CD8-positive, alpha-beta memory T cell (primary cell): ENCODE measurements around the gene MAS1L. TPM values are rescaled to one million over a fixed set of nuclear protein-coding genes. Genes with fewer than 3 reads are reported as not detected.
A peak's percentile ranks its signal among the peaks of the same experiment; 100 is the strongest.
"Not testable (repeated sequence)": the region's sequence is repeated elsewhere in the genome, so short reads cannot be mapped to it uniquely, and the experiment has no call there.

Source experiments
- CTCF ChIA-PET: fragments of 350-600 bp; sonication (Branson Sonifier 250); formaldehyde crosslinking; loops from one replicate; lab custom pipeline; 2021; ENCODE audit warnings: antibody characterized with exemption; lab: Charles Lee
- POLR2A ChIA-PET: fragments of 350-600 bp; sonication (Branson Sonifier 250); formaldehyde crosslinking; loops from one replicate; lab custom pipeline; 2021; ENCODE audit warnings: antibody characterized with exemption; lab: Charles Lee
- DNase-seq, 5 donors: peaks; one replicate each; pipeline versions ENCODE4 v3.0.0 to v3.0.0-alpha.2; 2020 to 2022; ENCODE audit warnings: mixed read lengths in 1 of 5
- H3K27ac ChIP-seq: one replicate; pipeline ENCODE4 v1.7.0; 2013; ENCODE audit warnings: low read depth, mild to moderate bottlenecking, low read length, moderate library complexity
- H3K27me3 ChIP-seq: 2 replicates; pipeline ENCODE4 v1.7.0; 2013; ENCODE audit warnings: low read length, mild to moderate bottlenecking; ENCODE audit not compliant: insufficient read depth, poor library complexity, severe bottlenecking
- H3K36me3 ChIP-seq: 2 replicates; pipeline ENCODE4 v1.7.0; 2013; ENCODE audit warnings: mild to moderate bottlenecking, low read length, moderate library complexity; ENCODE audit not compliant: insufficient read depth
- H3K4me1 ChIP-seq: 2 replicates; pipeline ENCODE4 v1.7.0; 2013; ENCODE audit warnings: mild to moderate bottlenecking, low read length, moderate library complexity; ENCODE audit not compliant: insufficient read depth
- H3K4me3 ChIP-seq: 2 replicates; pipeline ENCODE4 v1.7.0; 2013; ENCODE audit warnings: mild to moderate bottlenecking, low read length
- H3K9me3 ChIP-seq: 2 replicates; pipeline ENCODE4 v1.7.0; 2013; ENCODE audit warnings: mild to moderate bottlenecking, low read length
- H3K27ac Mint-ChIP-seq, 8 donors: one replicate each; pipeline ENCODE4 v1.8.0; 2020 to 2021; ENCODE audit warnings: mixed read lengths in 8 of 8, mild to moderate bottlenecking in 6 of 8, inconsistent platforms in 3 of 8, moderate library complexity in 3 of 8
- H3K27me3 Mint-ChIP-seq, 2 donors: one replicate each; pipeline ENCODE4 v1.8.0; 2020 to 2021; ENCODE audit warnings: mixed read lengths in 2 of 2, mild to moderate bottlenecking in 1 of 2, moderate library complexity in 1 of 2
- H3K36me3 Mint-ChIP-seq, 3 donors: one replicate each; pipeline ENCODE4 v1.8.0; 2020 to 2021; ENCODE audit warnings: mixed read lengths in 3 of 3, inconsistent platforms in 1 of 3, mild to moderate bottlenecking in 1 of 3
- H3K4me1 Mint-ChIP-seq, 3 donors: one replicate each; pipeline ENCODE4 v1.8.0; 2020 to 2021; ENCODE audit warnings: mixed read lengths in 3 of 3, inconsistent platforms in 1 of 3, mild to moderate bottlenecking in 1 of 3
- H3K4me3 Mint-ChIP-seq, 7 donors: one replicate each; pipeline ENCODE4 v1.8.0; 2020 to 2021; ENCODE audit warnings: mixed read lengths in 7 of 7, mild to moderate bottlenecking in 6 of 7, moderate library complexity in 4 of 7, inconsistent platforms in 2 of 7
- H3K9me3 Mint-ChIP-seq, 5 donors: one replicate each; pipeline ENCODE4 v1.8.0; 2020 to 2022; ENCODE audit warnings: mixed read lengths in 5 of 5, mild to moderate bottlenecking in 3 of 5, moderate library complexity in 2 of 5, inconsistent platforms in 1 of 5
- polyA plus RNA-seq: library from polyadenylated mRNA; unstranded; fragments of 300-500 nt; fragmentation: Illumina TruSeq; gene quantifications from one replicate; pipeline ENCODE4 v1.2.3, GENCODE V29; 2021
- total RNA-seq, 2 experiments: library from RNA; stranded (reverse); gene quantifications; one replicate each; pipeline ENCODE4 v1.2.3, GENCODE V29; 2021

The MAS1L gene
- total and polyA plus RNA-seq, 3 experiments from 2014 or later, result not detected

DNA sequence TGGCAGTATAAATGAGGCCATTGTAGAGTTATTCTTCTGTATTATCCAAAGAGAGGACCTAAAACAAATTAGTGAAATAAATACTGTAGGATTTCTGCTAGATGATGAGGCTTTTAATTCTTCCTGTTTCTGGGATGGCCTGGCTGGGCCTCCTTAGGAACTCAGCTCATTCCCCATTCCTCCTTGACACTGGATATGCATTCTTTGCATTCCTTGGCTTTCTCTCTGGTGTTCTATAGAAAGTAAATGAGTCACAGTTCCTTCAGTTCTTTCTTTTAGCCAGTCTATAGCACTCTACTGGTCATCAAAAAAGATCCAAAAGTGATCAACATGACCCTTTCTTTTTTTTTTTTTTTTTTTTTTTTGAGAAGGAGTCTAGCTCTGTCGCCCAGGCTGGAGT is 40.1 kb downstream of the MAS1L start:
- Mint-ChIP-seq H3K9me3 (peaks cover 0 to 16% (median 7%) of the 10 kb centered on the region in 5 donors), H3K4me3 (no peak overlapping the region), H3K27ac (no peak overlapping the region), H3K36me3 (peaks cover 0 to 4% (median 0%) of the 10 kb centered on the region in 3 donors), H3K4me1 (no peaks in the 10 kb centered on the region), H3K27me3 (peaks cover 27 to 92% of the 10 kb centered on the region in 2 donors)
- H3K36me3 ChIP-seq, result no peaks in the 10 kb centered on the region
- no peaks in the 10 kb centered on the region for H3K9me3 ChIP-seq
- no peak overlapping the region for H3K27ac ChIP-seq
- no peaks in the 10 kb centered on the region for H3K4me1 ChIP-seq
- ChIA-PET POLR2A (no interaction called here), CTCF (no interaction called here)
- H3K4me3 ChIP-seq, result no peak overlapping the region
- DNase-seq, result no peak
- H3K27me3 ChIP-seq, result no peaks in the 10 kb centered on the region

DNA sequence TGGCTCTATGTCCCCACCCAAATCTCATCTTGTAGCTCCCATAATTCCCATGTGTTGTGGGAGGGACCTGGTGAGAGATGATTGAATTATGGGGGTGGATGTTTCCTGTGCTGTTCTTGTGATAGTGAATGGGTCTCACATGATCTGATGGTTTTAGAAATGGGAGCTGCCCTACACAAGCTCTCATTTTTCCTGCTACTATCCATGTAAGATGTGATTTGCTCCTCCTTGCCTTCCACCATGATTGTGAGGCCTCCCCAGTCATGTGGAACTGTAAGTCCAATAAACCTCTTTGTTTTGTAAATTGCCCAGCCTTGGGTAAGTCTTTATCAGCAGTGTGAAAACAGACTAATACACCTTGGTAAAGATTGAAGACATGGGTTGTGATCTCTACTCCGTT is 43.7 kb downstream of the MAS1L start:
- H3K4me1 Mint-ChIP-seq, H3K9me3 ChIP-seq, H3K9me3 Mint-ChIP-seq, H3K27me3 ChIP-seq, POLR2A ChIA-PET, H3K27ac ChIP-seq, H3K36me3 Mint-ChIP-seq, DNase-seq, H3K4me3 Mint-ChIP-seq, H3K36me3 ChIP-seq, H3K27ac Mint-ChIP-seq, H3K4me3 ChIP-seq, H3K4me1 ChIP-seq, CTCF ChIA-PET: not testable (repeated sequence)
- peaks cover 24 to 80% of the 10 kb centered on the region in 2 donors for H3K27me3 Mint-ChIP-seq

GRCh38 chr6:29442719-29443118 is 45.0 kb downstream of the MAS1L start:
- Mint-ChIP-seq H3K9me3 (peaks cover 0 to 8% (median 5%) of the 10 kb centered on the region in 5 donors), H3K27me3 (peaks cover 25 to 78% of the 10 kb centered on the region in 2 donors), H3K27ac (no peak overlapping the region), H3K4me3 (no peak overlapping the region), H3K4me1 (no peaks in the 10 kb centered on the region), H3K36me3 (no peaks in the 10 kb centered on the region)
- CTCF ChIA-PET, result no interaction called here
- DNase-seq, result no peak
- no peaks in the 10 kb centered on the region for H3K4me1 ChIP-seq
- no peak overlapping the region for H3K4me3 ChIP-seq
- H3K36me3 ChIP-seq, result no peaks in the 10 kb centered on the region
- no peak overlapping the region for H3K27ac ChIP-seq
- H3K27me3 ChIP-seq, result no peaks in the 10 kb centered on the region
- POLR2A ChIA-PET, result no interaction called here
- H3K9me3 ChIP-seq, result no peaks in the 10 kb centered on the region

DNA sequence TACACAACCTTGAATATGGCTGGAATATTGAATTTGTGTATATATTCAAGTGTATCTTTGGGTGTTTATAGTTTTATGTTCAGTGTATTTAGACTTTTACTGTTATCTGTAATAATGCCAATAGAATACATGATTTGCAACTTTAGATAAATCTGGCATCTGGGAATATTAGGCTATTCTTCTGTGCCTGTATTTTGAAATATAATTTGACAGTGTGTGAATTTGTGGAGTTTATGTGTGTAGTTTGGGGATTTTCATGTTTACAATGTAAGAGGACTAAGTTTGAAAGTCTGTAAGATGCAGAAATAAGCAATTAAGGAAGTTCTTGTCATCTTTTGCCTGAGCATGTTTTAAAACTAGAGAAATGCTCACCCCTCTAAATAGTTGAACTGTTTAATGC is 48.8 kb downstream of the MAS1L start, which contains the start of gene OR10C1:
Gene OR10C1, plus strand, starts transcription at position 301 of the 400 bp plus-strand sequence. CDS start 710 bp downstream, outside the sequence.
- Histone ChIP-seq H3K36me3 (no peaks in the 10 kb centered on the region), H3K4me1 (no peaks in the 10 kb centered on the region), H3K4me3 (no peak within 1 kb of the TSS), H3K9me3 (no peaks in the 10 kb centered on the region), H3K27me3 (no peaks in the 10 kb centered on the region), H3K27ac (no peak within 1 kb of the TSS)
- CTCF ChIA-PET, result no interaction called here
- H3K27me3 Mint-ChIP-seq, result peaks cover 21 to 67% of the 10 kb centered on the region in 2 donors
- peaks cover 0 to 9% (median 0%) of the 10 kb centered on the region in 5 donors for H3K9me3 Mint-ChIP-seq
- POLR2A ChIA-PET, result no interaction called here
- H3K27ac Mint-ChIP-seq, result peak within 1 kb of the TSS in 1 of 8 donors; percentile 64
- no peak for DNase-seq
- no peaks in the 10 kb centered on the region for H3K36me3 Mint-ChIP-seq
- no peaks in the 10 kb centered on the region for H3K4me1 Mint-ChIP-seq
- H3K4me3 Mint-ChIP-seq, result no peak within 1 kb of the TSS

DNA sequence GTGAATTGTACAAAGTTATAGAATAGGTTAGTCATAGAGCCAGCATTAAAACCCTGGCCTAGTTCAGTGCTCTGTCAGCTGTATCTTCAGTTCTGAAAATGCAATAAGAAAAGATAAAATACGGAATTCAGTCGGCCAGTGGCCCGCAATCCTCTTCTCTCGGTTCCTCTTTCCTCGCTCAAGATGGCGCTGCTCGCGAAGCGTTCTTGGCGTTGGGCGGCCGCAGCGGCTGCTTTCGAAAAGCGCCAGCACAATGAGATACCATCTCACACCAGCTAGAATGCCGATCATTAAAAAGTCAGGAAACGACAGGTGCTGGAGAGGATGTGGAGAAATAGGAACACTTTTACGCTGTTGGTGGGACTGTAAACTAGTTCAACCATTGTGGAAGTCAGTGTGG is 51.0 kb downstream of the MAS1L start:
- H3K4me3 ChIP-seq, H3K4me1 Mint-ChIP-seq, H3K9me3 ChIP-seq, DNase-seq, CTCF ChIA-PET, H3K36me3 ChIP-seq, H3K27ac Mint-ChIP-seq, H3K27me3 ChIP-seq, H3K9me3 Mint-ChIP-seq, H3K4me3 Mint-ChIP-seq, H3K27ac ChIP-seq, H3K4me1 ChIP-seq, H3K36me3 Mint-ChIP-seq, POLR2A ChIA-PET: not testable (repeated sequence)
- peaks cover 23 to 61% of the 10 kb centered on the region in 2 donors for H3K27me3 Mint-ChIP-seq

Other genes with a start within 250 kb of the MAS1L start
- gene OR14J1, start 186.3 kb downstream of the MAS1L start, total RNA-seq, result not detected
- gene OR14J1, start 186.3 kb downstream of the MAS1L start, polyA plus RNA-seq, result not detected
- gene OR5V1, start 119.1 kb downstream of the MAS1L start, total RNA-seq, result not detected
- gene OR5V1, start 119.1 kb downstream of the MAS1L start, polyA plus RNA-seq, result not detected
- gene OR12D3, start 112.7 kb downstream of the MAS1L start, total RNA-seq, result not detected
- gene OR12D3, start 112.7 kb downstream of the MAS1L start, polyA plus RNA-seq, result not detected
- gene OR12D2, start 92.3 kb downstream of the MAS1L start, total RNA-seq, result not detected
- not detected for gene OR12D2, start 92.3 kb downstream of the MAS1L start, polyA plus RNA-seq
- gene OR12D1, start 73.0 kb downstream of the MAS1L start, total RNA-seq, result not detected
- gene OR12D1, start 73.0 kb downstream of the MAS1L start, polyA plus RNA-seq, result not detected
- not detected for gene OR10C1, start 48.6 kb downstream of the MAS1L start, total RNA-seq
- gene OR10C1, start 48.6 kb downstream of the MAS1L start, polyA plus RNA-seq, result not detected
- not detected for gene OR11A1, start 30.9 kb downstream of the MAS1L start, total RNA-seq
- gene OR11A1, start 30.9 kb downstream of the MAS1L start, polyA plus RNA-seq, result not detected
- not detected for gene OR2H1, start 30.8 kb downstream of the MAS1L start, total RNA-seq
- gene OR2H1, start 30.8 kb downstream of the MAS1L start, polyA plus RNA-seq, result not detected
- gene UBD, start 71.8 kb upstream of the MAS1L start, total RNA-seq, result 1 to 10 TPM; 2.5 to 2.6 TPM
- not detected for gene UBD, start 71.8 kb upstream of the MAS1L start, polyA plus RNA-seq
- not detected for gene OR2H2, start 97.2 kb upstream of the MAS1L start, total RNA-seq
- gene OR2H2, start 97.2 kb upstream of the MAS1L start, polyA plus RNA-seq, result not detected
- 1 to 10 TPM; 8.3 to 8.8 TPM for gene GABBR1, start 145.2 kb upstream of the MAS1L start, total RNA-seq
- gene GABBR1, start 145.2 kb upstream of the MAS1L start, polyA plus RNA-seq, result 0.45 TPM
- not detected for gene MOG, start 169.1 kb upstream of the MAS1L start, total RNA-seq
- not detected for gene MOG, start 169.1 kb upstream of the MAS1L start, polyA plus RNA-seq
- 1 to 10 TPM; 9.0 to 9.2 TPM for gene ZFP57, start 193.2 kb upstream of the MAS1L start, total RNA-seq
- 2.2 TPM for gene ZFP57, start 193.2 kb upstream of the MAS1L start, polyA plus RNA-seq
- gene HLA-F, start 235.5 kb upstream of the MAS1L start, total RNA-seq, result 100 to 1,000 TPM; 222 to 242 TPM
- 500 TPM for gene HLA-F, start 235.5 kb upstream of the MAS1L start, polyA plus RNA-seq